HCT116 (cell line): Measurements from ENCODE around the gene SLAMF7. TPM values are rescaled to one million over a fixed set of nuclear protein-coding genes. Genes with fewer than 3 reads are reported as not detected.

ENCODE experiments used
- ATAC-seq: fragments of 200-7000 bp; cut with Tn5 transposase; 2 replicates; pipeline ENCODE4 v1.9.1; 2020; ENCODE audit warnings: mild to moderate bottlenecking, moderate library complexity
- BruUV-seq: library from RNA; stranded (reverse); fragments of 400-500 nt; replicated peaks from 2 replicates; lab custom pipeline; 2021; lab: Mats Ljungman, UMichigan
- CTCF ChIA-PET: fragments of 300-600 bp; sonication (Branson Sonifier 250); formaldehyde crosslinking; loops from one replicate; lab custom pipeline; 2021; ENCODE audit warnings: antibody characterized with exemption; lab: Charles Lee
- POLR2A ChIA-PET: fragments of 300-600, 350-600 bp; sonication (Branson Sonifier 250); formaldehyde crosslinking; loops from one replicate; lab custom pipeline; 2021; ENCODE audit warnings: antibody characterized with exemption; lab: Charles Lee
- RAD21 ChIA-PET, 2 experiments: fragments of 300-600 bp; sonication (Branson Sonifier 250); formaldehyde crosslinking; loops; one replicate each; lab custom pipeline; 2023; ENCODE audit warnings: low total read pairs in 2 of 2; ENCODE audit not compliant: uncharacterized antibody in 2 of 2, unreplicated experiment in 2 of 2, low non-redundant PET in 1 of 2; lab: Charles Lee
- DNase-seq: peaks from one replicate; pipeline ENCODE4 v3.0.0-alpha.2; 2010; ENCODE audit warnings: low read depth, low spot score
- H2AFZ ChIP-seq: fragments of 200-600 bp; shearing (Covaris generic), sonication (generic); 2 replicates; pipeline ENCODE4 v1.6.1; 2017; ENCODE audit warnings: low read depth, mixed run types, mixed read lengths, antibody characterized with exemption, low read length; ENCODE audit not compliant: poor library complexity, severe bottlenecking
- H3K27ac ChIP-seq: 2 replicates; pipeline ENCODE4 v1.5.1; 2012; ENCODE audit warnings: low read depth, low read length
- H3K27me3 ChIP-seq: fragments of 200-600 bp; sonication (generic); 2 replicates; pipeline ENCODE4 v1.6.1; 2016; ENCODE audit warnings: mixed run types, low read length, mixed read lengths; ENCODE audit not compliant: insufficient read depth
- H3K36me3 ChIP-seq, 2 experiments: fragments of 200-500 bp in 1 of 2; fragments of 200-600 bp in 1 of 2; sonication (Bioruptor generic) in 1 of 2; sonication (generic) in 1 of 2; 2 replicates each; pipeline versions ENCODE4 v1.5.1 to v1.6.1; 2014 to 2016; ENCODE audit warnings: low read length in 2 of 2, inconsistent platforms in 1 of 2, mixed read lengths in 1 of 2, mixed run types in 1 of 2; ENCODE audit not compliant: insufficient read depth in 2 of 2, control insufficient read depth in 1 of 2
- H3K4me1 ChIP-seq, 2 experiments: fragments of 200-600 bp in 1 of 2; sonication (generic) in 1 of 2; 2 replicates each; pipeline versions ENCODE4 v1.5.1 to v1.6.1; 2012 to 2017; ENCODE audit warnings: low read length in 2 of 2, inconsistent platforms in 1 of 2, mild to moderate bottlenecking in 1 of 2, mixed read lengths in 1 of 2, mixed run types in 1 of 2, moderate library complexity in 1 of 2; ENCODE audit not compliant: insufficient read depth in 2 of 2, control insufficient read depth in 1 of 2
- H3K4me2 ChIP-seq: fragments of 200-600 bp; sonication (generic); 2 replicates; pipeline ENCODE4 v1.6.1; 2017; ENCODE audit warnings: mixed run types, low read length, mixed read lengths
- H3K4me3 ChIP-seq, 2 experiments: fragments of 200-600 bp in 1 of 2; sonication (generic) in 1 of 2; replicated peaks in 1 of 2; 2 replicates each; pipeline ENCODE4 v1.5.1; 2011 to 2016; ENCODE audit warnings: low read length in 2 of 2, control low read depth in 1 of 2, low read depth in 1 of 2, mild to moderate bottlenecking in 1 of 2, mixed read lengths in 1 of 2, mixed run types in 1 of 2
- H3K79me2 ChIP-seq: fragments of 200-600 bp; sonication (generic); 2 replicates; pipeline ENCODE4 v1.6.1; 2017; ENCODE audit warnings: mild to moderate bottlenecking, mixed run types, low read length, moderate library complexity, mixed read lengths; ENCODE audit not compliant: insufficient read depth
- H3K9ac ChIP-seq: fragments of 200-600 bp; sonication (generic); 2 replicates; pipeline ENCODE4 v1.6.1; 2016; ENCODE audit warnings: low read length, mixed read lengths
- H3K9me2 ChIP-seq: fragments of 200-600 bp; sonication (generic), shearing (Covaris generic); 2 replicates; pipeline ENCODE4 v1.6.1; 2017; ENCODE audit warnings: mixed run types, mild to moderate bottlenecking, moderate library complexity; ENCODE audit not compliant: insufficient read depth
- H3K9me3 ChIP-seq, 2 experiments: fragments of 200-500 bp in 1 of 2; fragments of 200-600 bp in 1 of 2; sonication (Bioruptor generic) in 1 of 2; sonication (generic) in 1 of 2; 2 replicates each; pipeline ENCODE4 v1.6.1; 2014 to 2017; ENCODE audit warnings: low read length in 2 of 2, mixed read lengths in 2 of 2, inconsistent platforms in 1 of 2, low read depth in 1 of 2, mild to moderate bottlenecking in 1 of 2, mixed run types in 1 of 2, moderate library complexity in 1 of 2; ENCODE audit not compliant: control insufficient read depth in 1 of 2, insufficient read depth in 1 of 2
- H4K20me1 ChIP-seq: fragments of 200-600 bp; sonication (generic), shearing (Covaris generic); 2 replicates; pipeline ENCODE4 v1.6.1; 2017; ENCODE audit warnings: mixed run types, mild to moderate bottlenecking, moderate library complexity; ENCODE audit not compliant: insufficient read depth
- ATF3 ChIP-seq: IDR thresholded peaks from 2 replicates; pipeline ENCODE4 v1.6.1; 2012
- CBX3 ChIP-seq: IDR thresholded peaks from 2 replicates; pipeline ENCODE4 v1.6.1; 2012; ENCODE audit warnings: low read depth
- CEBPB ChIP-seq: IDR thresholded peaks from 2 replicates; pipeline ENCODE4 v1.6.1; 2012; ENCODE audit warnings: low read depth
- CTCF ChIP-seq, 3 experiments: fragments of 200-600 bp in 1 of 3; sonication (generic) in 1 of 3; IDR thresholded peaks in 2 of 3; conservative IDR thresholded peaks in 1 of 3; 2 replicates each; pipeline ENCODE4 v1.5.1; 2012 to 2017; ENCODE audit warnings: low read depth in 2 of 3, low read length in 2 of 3, antibody characterized with exemption in 1 of 3, borderline replicate concordance in 1 of 3, control low read depth in 1 of 3, mild to moderate bottlenecking in 1 of 3, mixed read lengths in 1 of 3, mixed run types in 1 of 3, moderate library complexity in 1 of 3; ENCODE audit not compliant: insufficient read depth in 1 of 3
- EGR1 ChIP-seq: IDR thresholded peaks from 2 replicates; pipeline ENCODE4 v1.6.1; 2012; ENCODE audit warnings: low read depth
- EZH2 ChIP-seq: fragments of 200-600 bp; sonication (generic); IDR thresholded peaks from 2 replicates; pipeline ENCODE4 v1.6.1; 2017; ENCODE audit warnings: antibody characterized with exemption, mixed run types
- FOSL1 ChIP-seq: IDR thresholded peaks from 2 replicates; pipeline ENCODE4 v1.6.1; 2012; ENCODE audit warnings: low read depth
- JUND ChIP-seq: IDR thresholded peaks from 2 replicates; pipeline ENCODE4 v1.6.1; 2012
- POLR2AphosphoS5 ChIP-seq: IDR thresholded peaks from 2 replicates; pipeline ENCODE4 v1.6.1; 2011; ENCODE audit warnings: mild to moderate bottlenecking, low read depth, low read length, moderate library complexity
- RAD21 ChIP-seq: IDR thresholded peaks from 2 replicates; pipeline ENCODE4 v1.6.1; 2012; ENCODE audit warnings: low read depth, mild to moderate bottlenecking
- SP1 ChIP-seq: IDR thresholded peaks from 2 replicates; pipeline ENCODE4 v1.6.1; 2012; ENCODE audit warnings: low read depth
- SRF ChIP-seq: IDR thresholded peaks from 2 replicates; pipeline ENCODE4 v1.6.1; 2012; ENCODE audit warnings: low read depth
- TCF7L2 ChIP-seq: IDR thresholded peaks from 2 replicates; pipeline ENCODE4 v1.7.0; 2011; ENCODE audit warnings: borderline replicate concordance, inconsistent platforms; ENCODE audit not compliant: insufficient read depth, insufficient read length; ENCODE audit errors: extremely low read depth
- YY1 ChIP-seq: IDR thresholded peaks from 2 replicates; pipeline ENCODE4 v1.6.1; 2011; ENCODE audit warnings: low read length, low read depth, moderate library complexity, mild to moderate bottlenecking; ENCODE audit not compliant: insufficient replicate concordance; ENCODE audit errors: extremely low read depth
- intact Hi-C: fragments of 100-400 bp; cut with micrococcal nuclease; formaldehyde crosslinking; loops from 2 replicates; pipeline ENCODE4 v1.10.0; 2022
- total RNA-seq: library from RNA; stranded (reverse); gene quantifications from one replicate; pipeline ENCODE4 v1.2.1, GENCODE V29; 2021; ENCODE audit not compliant: unreplicated experiment
- TF ChIP-seq, protein P1 (sequence below): IDR thresholded peaks from 2 replicates; pipeline ENCODE4 v1.6.1; 2012

The SLAMF7 gene
- total RNA-seq, 1 experiment from 2014 or later: 0.34 TPM

DNA sequence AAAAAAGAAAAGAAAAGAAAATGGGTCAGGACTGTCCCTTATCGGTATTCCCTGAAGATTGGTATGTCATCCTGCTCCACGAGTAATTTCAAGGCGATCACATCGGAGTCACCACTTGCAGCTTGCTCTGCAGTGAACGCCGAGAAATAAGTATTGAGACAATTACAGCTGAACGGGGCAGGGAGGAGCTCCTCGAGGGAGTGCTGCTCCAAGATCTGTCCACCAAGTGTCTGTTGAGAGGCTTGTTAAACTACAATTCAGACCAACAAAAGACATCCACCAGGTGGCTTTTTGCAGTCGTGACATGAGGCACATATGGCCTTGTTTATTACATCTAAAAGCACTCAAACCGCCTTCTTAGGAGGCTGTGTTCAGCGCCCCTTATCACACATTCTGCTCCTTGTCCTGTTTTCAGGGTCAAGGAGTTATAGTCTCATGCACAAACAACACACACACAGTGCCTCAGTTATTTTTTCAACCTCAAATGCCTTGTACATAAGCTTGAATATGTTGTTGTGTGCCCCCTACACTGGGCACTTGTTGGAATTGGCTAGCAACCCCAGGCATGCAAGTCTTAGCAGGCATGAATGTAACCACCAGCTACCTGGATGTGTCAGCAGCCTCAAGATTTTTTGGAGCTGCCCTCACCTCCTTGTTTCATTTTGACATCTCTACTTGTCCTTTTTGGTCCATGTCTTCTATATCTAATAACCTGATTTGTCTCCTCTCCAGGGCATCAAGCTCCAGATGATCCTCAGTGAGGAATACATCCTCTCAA, 14.4 kb upstream of the SLAMF7 start:
- no peaks in the 10 kb centered on the region for H4K20me1 ChIP-seq
- no peaks in the 10 kb centered on the region for H3K36me3 ChIP-seq
- ChIA-PET CTCF (interaction anchor here (0.6 to 4.2 kb wide), 2 partner anchors 228 to 283 kb away, joined by 3 to 46 read pairs; partner anchors contain the start of gene ITLN2), RAD21 (interaction anchor here in 1 of 2 experiments (0.7 kb wide), 1 partner anchor 106 kb away, joined by 3 read pairs; no protein-coding TSS in a partner anchor), POLR2A (no interaction called here)
- H3K79me2 ChIP-seq: no peaks in the 10 kb centered on the region
- no peaks in the 10 kb centered on the region for H3K27me3 ChIP-seq
- H2AFZ ChIP-seq: no peak overlapping the region
- H3K27ac ChIP-seq: no peak overlapping the region
- no TSS peak for BruUV-seq
- H3K4me3 ChIP-seq: no peak overlapping the region
- no peaks in the 10 kb centered on the region for H3K9me3 ChIP-seq
- DNase-seq (no peak), ATAC-seq (no peak)
- intact Hi-C loops: loop anchor here (5.0 to 10.0 kb wide), 2 partner anchors 53 to 420 kb away; no protein-coding TSS in a partner anchor
- no peaks in the 10 kb centered on the region for H3K9me2 ChIP-seq
- no peak overlapping the region for H3K9ac ChIP-seq
- H3K4me1 ChIP-seq: peaks cover 6 to 14% of the 10 kb centered on the region in 2 experiments; a peak in 3 of 4 replicates
- H3K4me2 ChIP-seq: no peak overlapping the region
- TF ChIP-seq YY1 (no peak), SP1 (no peak), CTCF (IDR thresholded peaks at IDR 0.05 in 2 of 3, conservative IDR thresholded peaks at IDR 0.05 in 1 of 3; ENCODE audit: borderline replicate concordance in 1 of 3, insufficient read depth in 1 of 3, low read depth in 2 of 3, low read length in 2 of 3) (no peak), EGR1 (no peak), FOSL1 (no peak), RAD21 (no peak), EZH2 (no peak), CBX3 (no peak), ATF3 (no peak), SRF (no peak), TCF7L2 (no peak), POLR2AphosphoS5 (no peak), JUND (no peak), CEBPB (no peak)
- TF ChIP-seq, protein P1, sequence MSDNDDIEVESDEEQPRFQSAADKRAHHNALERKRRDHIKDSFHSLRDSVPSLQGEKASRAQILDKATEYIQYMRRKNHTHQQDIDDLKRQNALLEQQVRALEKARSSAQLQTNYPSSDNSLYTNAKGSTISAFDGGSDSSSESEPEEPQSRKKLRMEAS: no peak
